SJSA1 (cell line): Measurements from ENCODE around the gene MEN1. TPM values are rescaled to one million over a fixed set of nuclear protein-coding genes. Genes with fewer than 3 reads are reported as not detected.

Experiments used
- DNase-seq, 2 experiments: peaks; one replicate each; pipeline ENCODE4 v3.0.0-alpha.2; 2015 to 2020; ENCODE audit warnings: low spot score in 2 of 2, low read depth in 1 of 2
- H3K27ac ChIP-seq: fragments of 250-450 bp; sonication (Bioruptor Pico); 2 replicates; pipeline ENCODE4 v1.5.1; 2020; ENCODE audit warnings: mild to moderate bottlenecking, moderate library complexity
- H3K27me3 ChIP-seq: fragments of 250-450 bp; sonication (Bioruptor Pico); replicated peaks from 2 replicates; pipeline ENCODE4 v1.5.1; 2020; ENCODE audit warnings: mild to moderate bottlenecking, moderate library complexity
- H3K36me3 ChIP-seq: fragments of 250-450 bp; sonication (Bioruptor Pico); 2 replicates; pipeline ENCODE4 v1.5.1; 2020; ENCODE audit warnings: mild to moderate bottlenecking
- H3K4me1 ChIP-seq: fragments of 250-450 bp; sonication (Bioruptor Pico); replicated peaks from 2 replicates; pipeline ENCODE4 v1.6.1; 2021; ENCODE audit warnings: mild to moderate bottlenecking
- H3K4me3 ChIP-seq: fragments of 250-450 bp; sonication (Bioruptor Pico); 2 replicates; pipeline ENCODE4 v1.5.1; 2020; ENCODE audit warnings: mild to moderate bottlenecking
- H3K9me3 ChIP-seq: fragments of 250-450 bp; sonication (Bioruptor Pico); replicated peaks from 2 replicates; pipeline ENCODE4 v1.5.1; 2020; ENCODE audit warnings: mild to moderate bottlenecking
- total RNA-seq: library from RNA; depleted of rRNA; stranded (reverse); fragments of >200 nt; shearing (Covaris generic); gene quantifications from 2 replicates; pipeline ENCODE4 v1.2.3, GENCODE V29; 2014

The MEN1 gene
- total RNA-seq, 1 experiment from 2014 or later: 22.0 TPM

- Histone ChIP-seq H3K4me3 (no peak overlapping the region), H3K4me1 (peaks cover 22% of the 10 kb centered on the region), H3K9me3 (no peaks in the 10 kb centered on the region), H3K27me3 (no peaks in the 10 kb centered on the region), H3K36me3 (no peaks in the 10 kb centered on the region), H3K27ac (no peak overlapping the region)
- no peak for DNase-seq
Observed at GRCh38 chr11:64841592-64842365, 31.4 kb upstream of the MEN1 start.

GRCh38 chr11:64839887-64840782, 29.8 kb upstream of the MEN1 start:
- Histone ChIP-seq H3K4me1 (peaks cover 26% of the 10 kb centered on the region), H3K36me3 (no peaks in the 10 kb centered on the region), H3K9me3 (no peaks in the 10 kb centered on the region), H3K27me3 (no peaks in the 10 kb centered on the region), H3K4me3 (no peak overlapping the region), H3K27ac (no peak overlapping the region)
- no peak for DNase-seq

- Histone ChIP-seq H3K27ac (no peak overlapping the region), H3K9me3 (no peaks in the 10 kb centered on the region), H3K27me3 (no peaks in the 10 kb centered on the region), H3K4me3 (no peak overlapping the region), H3K4me1 (peaks cover 23% of the 10 kb centered on the region), H3K36me3 (no peaks in the 10 kb centered on the region)
- no peak for DNase-seq
Observed at GRCh38 chr11:64839335-64839734, 29.0 kb upstream of the MEN1 start.

GRCh38 chr11:64838600-64839334, 28.4 kb upstream of the MEN1 start:
- Histone ChIP-seq H3K36me3 (no peaks in the 10 kb centered on the region), H3K4me1 (peaks cover 17% of the 10 kb centered on the region), H3K4me3 (no peak overlapping the region), H3K27ac (no peak overlapping the region), H3K9me3 (no peaks in the 10 kb centered on the region), H3K27me3 (no peaks in the 10 kb centered on the region)
- no peak for DNase-seq

- no peaks in the 10 kb centered on the region for H3K9me3 ChIP-seq
- no peak overlapping the region for H3K27ac ChIP-seq
- no peaks in the 10 kb centered on the region for H3K36me3 ChIP-seq
- no peak for DNase-seq
- no peak overlapping the region for H3K4me3 ChIP-seq
- no peaks in the 10 kb centered on the region for H3K27me3 ChIP-seq
- H3K4me1 ChIP-seq: peaks cover 12% of the 10 kb centered on the region
Observed at GRCh38 chr11:64837887-64838351, 27.6 kb upstream of the MEN1 start.

- DNase-seq: no peak
- Histone ChIP-seq H3K36me3 (no peaks in the 10 kb centered on the region), H3K27ac (no peak overlapping the region), H3K27me3 (no peaks in the 10 kb centered on the region), H3K9me3 (no peaks in the 10 kb centered on the region), H3K4me3 (no peak overlapping the region), H3K4me1 (peaks cover 6% of the 10 kb centered on the region)
Observed at GRCh38 chr11:64836448-64837072, 26.2 kb upstream of the MEN1 start.

GRCh38 chr11:64835616-64836447, 25.5 kb upstream of the MEN1 start:
- no peak overlapping the region for H3K27ac ChIP-seq
- H3K9me3 ChIP-seq: no peaks in the 10 kb centered on the region
- no peak overlapping the region for H3K4me3 ChIP-seq
- H3K4me1 ChIP-seq: peaks cover 6% of the 10 kb centered on the region
- no peaks in the 10 kb centered on the region for H3K36me3 ChIP-seq
- no peak for DNase-seq
- no peaks in the 10 kb centered on the region; the same call in 1 of the 2 replicates for H3K27me3 ChIP-seq

- Histone ChIP-seq H3K9me3 (no peaks in the 10 kb centered on the region), H3K27me3 (no peaks in the 10 kb centered on the region; the same call in 1 of the 2 replicates), H3K27ac (no peak overlapping the region), H3K4me3 (no peak overlapping the region), H3K4me1 (peaks cover 6% of the 10 kb centered on the region), H3K36me3 (no peaks in the 10 kb centered on the region)
- DNase-seq: no peak
Observed at GRCh38 chr11:64834723-64835615, 24.6 kb upstream of the MEN1 start.

GRCh38 chr11:64834031-64834722, 23.8 kb upstream of the MEN1 start:
- H3K9me3 ChIP-seq: no peaks in the 10 kb centered on the region

GRCh38 chr11:64833509-64833908, 23.2 kb upstream of the MEN1 start:
- no peaks in the 10 kb centered on the region for H3K9me3 ChIP-seq
- no peak overlapping the region for H3K27ac ChIP-seq
- no peak for DNase-seq
- H3K4me3 ChIP-seq: no peak overlapping the region
- H3K27me3 ChIP-seq: no peaks in the 10 kb centered on the region; the same call in 1 of the 2 replicates
- H3K36me3 ChIP-seq: no peaks in the 10 kb centered on the region
- H3K4me1 ChIP-seq: peaks cover 6% of the 10 kb centered on the region

More at GRCh38 chr11:64834031-64834722, 23.8 kb upstream of the MEN1 start:
- H3K4me3 ChIP-seq: no peak overlapping the region
- DNase-seq: no peak
- H3K4me1 ChIP-seq: peaks cover 6% of the 10 kb centered on the region
- no peaks in the 10 kb centered on the region for H3K36me3 ChIP-seq
- no peaks in the 10 kb centered on the region; the same call in 1 of the 2 replicates for H3K27me3 ChIP-seq
- H3K27ac ChIP-seq: no peak overlapping the region

GRCh38 chr11:64833198-64833502, 22.8 kb upstream of the MEN1 start:
- Histone ChIP-seq H3K4me1 (peaks cover 6% of the 10 kb centered on the region), H3K27me3 (no peaks in the 10 kb centered on the region; the same call in 1 of the 2 replicates), H3K9me3 (no peaks in the 10 kb centered on the region), H3K36me3 (no peaks in the 10 kb centered on the region), H3K4me3 (no peak overlapping the region), H3K27ac (no peak overlapping the region)
- DNase-seq: no peak
